ENCODE data around the gene SPACDR.
"Not testable (repeated sequence)": the region's sequence is repeated elsewhere in the genome, so short reads cannot be mapped to it uniquely, and the experiment has no call there.

SPACDR gene

GRCh38 chr7:100465702-100466311 is 1.7 kb upstream of the SPACDR start:
- DNase-seq (ENCODE audit: low spot score): peak; percentile 93

- DNase-seq (ENCODE audit: low spot score): no peak
Measured at GRCh38 chr7:100465299-100465698, 1.2 kb upstream of the SPACDR start.

DNA sequence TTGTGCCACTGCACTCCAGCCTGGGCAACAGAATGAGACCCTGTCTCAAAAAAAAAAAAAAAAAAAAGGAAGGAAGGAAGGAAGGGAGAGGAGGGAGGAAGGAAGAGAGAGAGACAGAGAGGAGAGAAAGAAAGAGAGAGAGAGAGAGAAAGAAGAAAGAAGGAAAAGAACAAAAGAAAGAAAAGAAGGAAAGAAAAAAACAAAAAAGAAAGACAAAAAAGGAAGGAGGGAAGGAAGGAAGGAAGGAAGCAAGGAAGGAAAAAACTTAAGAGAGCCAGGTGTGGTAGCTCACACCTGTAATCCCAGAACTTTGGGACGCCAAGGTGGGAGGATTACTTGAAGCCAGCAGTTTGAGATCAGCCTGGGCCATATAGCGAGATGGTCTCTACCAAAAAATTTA is 731 bp upstream of the SPACDR start:
- no peak for DNase-seq (ENCODE audit: low spot score)

- DNase-seq (ENCODE audit: low spot score): no peak
Measured at GRCh38 chr7:100457033-100457432, 7.0 kb downstream of the SPACDR start.

- no peak for DNase-seq (ENCODE audit: low spot score)
Measured at GRCh38 chr7:100456562-100456961, 7.5 kb downstream of the SPACDR start.

GRCh38 chr7:100455206-100455605 is 8.9 kb downstream of the SPACDR start:
- DNase-seq (ENCODE audit: low spot score): no peak

GRCh38 chr7:100453854-100454253 is 10.2 kb downstream of the SPACDR start:
- not testable (repeated sequence) for DNase-seq (ENCODE audit: low spot score)

DNA sequence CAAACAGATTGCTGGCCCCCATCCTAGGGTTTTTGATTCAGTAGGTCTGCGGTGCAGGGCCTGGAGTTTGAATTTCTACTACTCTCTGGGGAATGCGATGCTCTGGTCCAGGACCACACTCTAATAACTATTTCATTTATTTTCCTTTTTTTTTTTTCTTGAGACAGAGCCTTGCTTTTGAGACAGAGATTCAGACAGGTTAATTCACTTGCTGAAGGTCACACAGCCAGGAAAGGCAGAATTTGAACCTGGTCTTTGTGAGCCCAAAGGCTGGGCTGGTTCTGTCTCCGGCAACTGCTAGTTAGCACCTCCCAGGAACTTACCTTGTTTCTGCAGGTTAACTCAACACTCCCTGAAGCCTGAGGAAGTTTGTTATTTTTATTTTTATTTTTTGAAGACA is 11.5 kb downstream of the SPACDR start:
- no peak for DNase-seq (ENCODE audit: low spot score)

GRCh38 chr7:100449190-100449795 is 14.8 kb downstream of the SPACDR start:
- no peak for DNase-seq (ENCODE audit: low spot score)

DNA sequence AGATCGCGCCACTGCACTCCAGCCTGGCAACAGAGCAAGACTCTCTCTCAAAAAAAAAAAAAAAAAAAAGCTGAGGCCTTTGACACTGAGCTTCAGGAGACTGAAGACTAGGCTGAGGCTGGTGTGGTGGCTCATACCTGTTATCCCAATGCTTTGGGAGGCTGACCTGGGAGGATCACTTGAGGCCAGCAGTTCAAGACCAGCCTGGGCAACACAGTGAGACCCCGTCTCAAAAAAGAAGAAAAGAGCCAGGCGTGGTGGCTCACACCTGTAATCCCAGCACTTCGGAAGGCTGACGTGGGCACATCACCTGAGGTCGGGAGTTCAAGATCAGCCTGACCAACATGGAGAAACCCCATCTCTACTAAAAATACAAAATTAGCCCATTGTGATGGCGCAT is 16.7 kb downstream of the SPACDR start:
- not testable (repeated sequence) for DNase-seq (ENCODE audit: low spot score)

GRCh38 chr7:100446040-100446439 is 18.0 kb downstream of the SPACDR start:
- DNase-seq (ENCODE audit: low spot score): no peak

DNA sequence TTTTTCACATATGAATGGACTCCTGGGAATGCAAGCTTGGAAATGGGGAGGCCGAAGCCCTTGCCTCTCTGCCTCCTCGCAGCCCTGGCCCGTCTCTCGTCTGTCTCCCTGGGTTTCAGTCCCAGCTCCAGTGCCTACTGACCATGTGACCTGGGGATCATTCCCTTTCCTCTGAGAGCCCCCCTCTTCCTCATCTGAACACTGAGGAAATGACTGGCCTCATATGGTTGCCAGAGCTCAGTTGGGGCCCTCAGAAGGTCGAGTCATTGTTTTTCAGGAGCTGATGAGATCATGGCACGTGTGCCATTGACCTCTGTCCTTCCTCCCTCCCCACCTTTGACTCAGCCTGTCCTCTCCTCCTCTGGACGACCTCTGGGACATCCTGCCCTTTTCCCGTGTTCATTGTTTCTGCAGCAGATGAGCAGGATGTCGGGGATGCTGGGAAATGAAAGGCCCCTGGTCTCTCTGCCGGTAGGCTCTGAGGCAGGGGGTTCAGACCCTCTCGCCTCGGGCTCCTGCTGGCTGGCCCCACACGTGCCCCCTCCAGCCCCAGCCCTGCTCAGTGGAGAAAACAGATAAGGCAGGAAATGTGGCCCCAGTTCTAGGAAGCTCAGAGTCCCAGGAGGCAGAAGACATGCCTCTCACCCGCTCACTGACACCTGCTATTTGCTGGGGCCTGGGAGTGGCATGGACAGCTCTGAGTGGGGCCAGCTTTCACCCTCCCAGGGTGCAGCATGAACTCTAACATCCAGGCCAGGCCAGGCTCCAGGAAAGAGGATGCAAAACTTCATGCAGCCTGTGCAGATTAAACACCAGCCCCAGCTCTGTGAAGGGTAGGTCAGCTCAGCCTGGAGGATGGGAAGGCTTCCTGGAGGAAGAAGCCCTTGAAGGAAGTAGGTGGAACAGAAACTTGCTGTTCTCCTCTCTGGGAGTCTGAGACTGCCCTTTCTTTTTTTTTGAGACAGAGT is 19.5 kb downstream of the SPACDR start:
- DNase-seq (ENCODE audit: low spot score): peak; percentile 57

DNA sequence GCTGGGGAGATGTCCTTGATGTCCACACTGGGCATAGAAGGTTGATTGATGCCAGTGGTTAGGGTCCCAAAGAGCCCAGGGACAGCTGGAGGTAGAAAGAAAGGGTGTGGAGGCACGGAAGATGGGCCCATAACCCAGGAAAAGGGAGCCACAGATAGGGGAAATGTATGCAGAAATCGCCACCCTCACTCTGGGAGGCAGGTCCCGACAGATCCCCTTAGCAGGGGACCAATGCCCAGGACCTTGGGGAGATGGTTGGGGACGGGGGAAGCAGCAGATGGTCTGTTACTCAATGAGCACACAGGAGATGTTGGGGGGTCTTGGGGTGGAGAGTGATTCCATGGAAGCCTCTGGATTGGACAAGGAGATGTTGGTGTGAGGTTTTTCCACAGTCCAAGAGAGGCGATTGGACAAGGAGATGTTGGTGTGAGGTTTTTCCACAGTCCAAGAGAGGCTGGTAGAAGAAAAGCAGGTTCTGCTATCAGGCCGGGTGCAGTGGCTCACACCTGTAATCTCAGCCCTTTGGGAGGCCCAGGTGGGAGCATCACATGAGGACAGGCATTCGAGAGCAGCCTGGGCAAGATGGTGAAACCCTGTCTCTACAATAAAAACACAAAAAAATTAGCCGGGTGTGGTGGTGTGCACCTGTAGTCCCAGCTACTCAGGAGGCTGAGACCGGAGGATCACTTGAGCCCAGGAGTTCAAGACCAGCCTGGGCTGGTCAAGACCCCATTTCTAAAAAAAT is 20.8 kb downstream of the SPACDR start:
- no peak for DNase-seq (ENCODE audit: low spot score)

DNA sequence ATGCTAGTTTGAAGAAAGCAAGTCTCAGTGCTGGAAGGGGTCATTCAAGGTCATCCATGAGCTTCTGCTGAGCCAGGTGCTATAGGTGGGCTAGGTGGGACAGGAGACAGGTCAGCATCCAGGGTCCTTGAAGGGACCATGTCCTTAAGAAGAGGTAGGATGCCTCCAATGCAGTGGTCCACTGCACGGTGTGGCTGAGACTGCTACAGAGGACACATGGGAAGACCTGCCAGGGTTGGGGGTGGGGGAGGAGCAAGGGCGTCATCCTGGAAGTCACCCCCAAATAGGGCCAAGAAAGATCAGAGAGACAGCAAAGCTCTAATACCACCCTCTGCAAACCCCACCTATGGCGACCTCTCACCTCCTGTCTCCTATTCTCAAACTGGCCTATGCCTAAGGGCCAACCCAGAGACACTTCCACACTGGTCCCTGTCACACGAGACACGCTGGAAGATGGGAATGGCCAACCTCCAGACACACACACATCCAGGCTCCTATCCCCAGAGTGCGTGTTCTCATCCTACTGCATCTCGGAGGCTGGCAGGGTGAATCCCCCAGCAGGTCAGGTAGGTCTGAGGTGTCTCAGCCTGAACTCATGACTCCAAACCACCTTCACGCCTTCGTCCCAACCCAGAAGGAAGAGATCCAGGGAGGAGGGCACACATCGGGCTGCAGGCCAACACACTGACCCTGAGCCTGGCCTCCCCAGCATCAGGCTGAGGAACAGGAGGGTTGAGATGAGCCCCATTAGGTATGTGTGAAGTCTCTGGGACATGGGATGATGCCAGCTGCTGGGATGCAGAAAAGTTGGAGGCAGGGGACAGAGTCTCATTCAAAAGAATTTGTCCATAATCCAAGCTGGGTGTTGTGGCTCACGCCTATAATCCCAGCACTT is 22.2 kb downstream of the SPACDR start:
- DNase-seq (ENCODE audit: low spot score): no peak

DNA sequence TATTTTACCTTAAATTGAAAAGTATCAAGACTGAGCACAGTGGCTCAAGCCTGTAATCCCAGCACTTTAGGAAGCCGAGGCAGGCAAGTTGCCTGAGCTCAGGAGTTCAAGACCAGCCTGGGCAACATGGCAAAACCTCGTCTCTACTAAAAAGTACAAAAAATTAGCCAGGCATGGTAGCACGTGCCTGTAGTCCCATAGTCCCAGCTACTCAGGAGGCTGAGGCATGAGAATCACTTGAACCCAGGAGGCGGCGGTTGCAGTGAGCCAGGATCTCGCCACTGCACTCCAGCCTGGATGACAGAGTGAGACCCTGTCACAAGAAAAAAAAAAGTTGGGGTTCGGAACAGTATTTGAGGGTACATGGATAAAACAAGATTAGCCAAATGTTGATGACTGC is 24.8 kb downstream of the SPACDR start:
- DNase-seq (ENCODE audit: low spot score): not testable (repeated sequence)

GRCh38 chr7:100438731-100439130 is 25.3 kb downstream of the SPACDR start:
- not testable (repeated sequence) for DNase-seq (ENCODE audit: low spot score)

- DNase-seq (ENCODE audit: low spot score): no peak
Measured at GRCh38 chr7:100438172-100438571, 25.9 kb downstream of the SPACDR start.

GRCh38 chr7:100437150-100438100 is 26.6 kb downstream of the SPACDR start:
- no peak for DNase-seq (ENCODE audit: low spot score)

DNA sequence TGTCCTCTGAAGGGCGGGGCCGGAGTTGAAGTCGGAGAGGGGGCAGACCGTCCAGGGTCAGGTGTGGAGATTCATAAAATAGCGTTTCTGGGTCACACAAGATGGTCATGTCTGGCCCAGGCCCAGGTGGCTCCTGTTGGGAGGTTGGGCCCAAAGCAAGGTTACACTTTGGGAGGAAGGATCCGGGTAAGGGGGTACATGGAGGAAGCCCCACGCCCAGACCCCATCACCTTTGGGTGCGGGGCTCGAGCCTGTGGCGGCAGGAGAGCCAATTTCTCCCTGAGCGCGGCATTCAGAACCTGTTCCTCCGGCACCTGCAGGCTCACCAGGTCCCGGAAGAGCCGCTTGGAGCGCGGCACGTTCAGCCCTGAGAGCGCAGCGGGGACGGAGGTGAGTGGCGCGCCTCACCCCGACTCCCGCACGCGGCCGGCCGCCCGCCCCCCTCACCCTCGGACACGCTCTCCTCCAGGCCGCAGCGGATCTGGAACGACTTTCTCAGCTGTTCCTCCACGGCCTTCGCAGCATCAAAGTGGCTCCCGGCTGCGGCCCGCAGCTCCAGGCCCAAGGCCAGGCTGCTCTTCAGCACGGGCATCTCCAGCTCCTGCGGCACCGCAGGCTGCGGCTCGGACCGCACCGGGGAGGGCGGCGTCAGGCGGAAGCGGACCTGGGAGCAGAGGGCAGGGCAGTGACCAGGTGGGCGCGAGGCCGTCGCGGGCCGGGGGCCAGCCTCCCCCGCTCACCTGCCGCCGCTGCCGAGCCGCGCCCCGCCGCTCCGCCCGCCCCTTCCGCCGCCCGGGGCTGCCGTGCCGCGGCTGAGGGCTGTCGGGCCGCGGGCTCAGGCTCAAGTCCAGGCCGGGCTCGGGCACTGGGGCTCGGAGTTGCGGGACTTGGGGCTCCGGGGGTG is 28.4 kb downstream of the SPACDR start:
- peak; percentile 44 for DNase-seq (ENCODE audit: low spot score)

Measured in AG20443 (cell line).